ENCODE data around the gene UBE2N. TPM values are rescaled to one million over a fixed set of nuclear protein-coding genes. Genes with fewer than 3 reads are reported as not detected.
A peak's percentile ranks its signal among the peaks of the same experiment; 100 is the strongest.
"Not testable (repeated sequence)": the region's sequence is repeated elsewhere in the genome, so short reads cannot be mapped to it uniquely, and the experiment has no call there.

Gene UBE2N
- total RNA-seq, 1 donor from 2014 or later = 150 TPM

DNA sequence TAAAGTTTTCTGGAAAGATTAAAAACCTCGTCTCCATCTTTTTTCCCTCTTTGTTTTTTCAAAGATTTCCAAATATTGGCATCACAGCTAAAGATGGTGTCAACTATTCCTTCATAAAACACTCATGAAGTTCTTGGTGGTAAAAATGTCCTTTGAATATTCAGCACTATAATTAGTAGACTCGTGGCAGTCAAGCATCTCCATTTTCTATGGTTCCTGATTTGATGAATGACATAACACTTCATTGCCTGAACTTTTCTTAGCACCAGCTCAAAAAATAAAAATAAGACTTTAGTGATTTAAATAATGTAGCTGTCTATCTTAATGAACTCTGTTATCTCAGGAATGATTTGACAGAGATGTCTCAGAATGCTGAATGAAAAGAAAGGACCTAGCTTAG, 19.7 kb downstream of the UBE2N start:
- Mint-ChIP-seq H3K4me3 (ENCODE audit: unreplicated experiment) (no peak overlapping the region), H3K36me3 (ENCODE audit: low read depth, unreplicated experiment) (no peaks in the 10 kb centered on the region), H3K27ac (ENCODE audit: unreplicated experiment) (peak overlapping the region; percentile 72), H3K27me3 (ENCODE audit: unreplicated experiment) (no peaks in the 10 kb centered on the region), H3K4me1 (ENCODE audit: unreplicated experiment) (peaks cover 39% of the 10 kb centered on the region), H3K9me3 (ENCODE audit: unreplicated experiment) (no peaks in the 10 kb centered on the region)
- DNase-seq (ENCODE audit: low spot score) = no peak
- TF ChIP-seq, protein P1, sequence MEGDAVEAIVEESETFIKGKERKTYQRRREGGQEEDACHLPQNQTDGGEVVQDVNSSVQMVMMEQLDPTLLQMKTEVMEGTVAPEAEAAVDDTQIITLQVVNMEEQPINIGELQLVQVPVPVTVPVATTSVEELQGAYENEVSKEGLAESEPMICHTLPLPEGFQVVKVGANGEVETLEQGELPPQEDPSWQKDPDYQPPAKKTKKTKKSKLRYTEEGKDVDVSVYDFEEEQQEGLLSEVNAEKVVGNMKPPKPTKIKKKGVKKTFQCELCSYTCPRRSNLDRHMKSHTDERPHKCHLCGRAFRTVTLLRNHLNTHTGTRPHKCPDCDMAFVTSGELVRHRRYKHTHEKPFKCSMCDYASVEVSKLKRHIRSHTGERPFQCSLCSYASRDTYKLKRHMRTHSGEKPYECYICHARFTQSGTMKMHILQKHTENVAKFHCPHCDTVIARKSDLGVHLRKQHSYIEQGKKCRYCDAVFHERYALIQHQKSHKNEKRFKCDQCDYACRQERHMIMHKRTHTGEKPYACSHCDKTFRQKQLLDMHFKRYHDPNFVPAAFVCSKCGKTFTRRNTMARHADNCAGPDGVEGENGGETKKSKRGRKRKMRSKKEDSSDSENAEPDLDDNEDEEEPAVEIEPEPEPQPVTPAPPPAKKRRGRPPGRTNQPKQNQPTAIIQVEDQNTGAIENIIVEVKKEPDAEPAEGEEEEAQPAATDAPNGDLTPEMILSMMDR (IDR thresholded peaks at IDR 0.05; ENCODE audit: unreplicated experiment) = no peak

DNA sequence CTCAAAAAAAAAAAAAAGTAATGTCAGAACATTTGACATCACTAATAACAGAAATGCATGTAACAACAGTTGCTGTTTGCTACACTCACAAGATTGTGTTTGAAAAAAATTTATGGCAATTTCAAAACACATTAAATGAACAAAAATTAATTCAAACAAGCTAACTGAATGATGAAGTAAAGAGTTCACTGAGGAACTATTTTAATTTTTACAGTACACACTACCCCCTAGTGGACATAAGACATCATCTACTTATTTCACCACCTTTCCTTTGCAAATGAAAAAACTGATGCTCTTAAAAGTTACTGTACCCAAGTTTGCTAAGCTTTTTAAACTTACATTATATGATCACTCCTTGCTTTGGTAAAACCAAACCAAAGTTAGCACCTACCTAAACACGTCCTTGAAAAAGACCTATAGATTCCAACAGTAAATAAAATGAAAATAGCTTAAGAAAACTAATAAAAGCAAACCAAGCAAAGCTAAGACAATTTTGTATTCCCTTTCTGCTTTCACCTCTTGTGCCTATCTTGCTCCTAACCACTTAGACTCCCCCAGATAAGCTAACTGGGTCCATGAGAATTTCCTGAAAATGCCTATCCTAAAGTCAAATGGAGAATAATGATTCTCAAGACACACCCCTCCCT, 22.2 kb downstream of the UBE2N start:
- peaks cover under 1% of the 10 kb centered on the region for H3K27me3 Mint-ChIP-seq (ENCODE audit: unreplicated experiment)
- no peak overlapping the region for H3K4me3 Mint-ChIP-seq (ENCODE audit: unreplicated experiment)
- DNase-seq (ENCODE audit: low spot score) = no peak
- H3K36me3 Mint-ChIP-seq (ENCODE audit: low read depth, unreplicated experiment) = peaks cover 2% of the 10 kb centered on the region
- H3K27ac Mint-ChIP-seq (ENCODE audit: unreplicated experiment) = peak overlapping the region; percentile 11
- no peaks in the 10 kb centered on the region for H3K9me3 Mint-ChIP-seq (ENCODE audit: unreplicated experiment)
- H3K4me1 Mint-ChIP-seq (ENCODE audit: unreplicated experiment) = peaks cover 38% of the 10 kb centered on the region
- TF ChIP-seq, protein P1 (IDR thresholded peaks at IDR 0.05; ENCODE audit: unreplicated experiment) = peak; percentile 78

DNA sequence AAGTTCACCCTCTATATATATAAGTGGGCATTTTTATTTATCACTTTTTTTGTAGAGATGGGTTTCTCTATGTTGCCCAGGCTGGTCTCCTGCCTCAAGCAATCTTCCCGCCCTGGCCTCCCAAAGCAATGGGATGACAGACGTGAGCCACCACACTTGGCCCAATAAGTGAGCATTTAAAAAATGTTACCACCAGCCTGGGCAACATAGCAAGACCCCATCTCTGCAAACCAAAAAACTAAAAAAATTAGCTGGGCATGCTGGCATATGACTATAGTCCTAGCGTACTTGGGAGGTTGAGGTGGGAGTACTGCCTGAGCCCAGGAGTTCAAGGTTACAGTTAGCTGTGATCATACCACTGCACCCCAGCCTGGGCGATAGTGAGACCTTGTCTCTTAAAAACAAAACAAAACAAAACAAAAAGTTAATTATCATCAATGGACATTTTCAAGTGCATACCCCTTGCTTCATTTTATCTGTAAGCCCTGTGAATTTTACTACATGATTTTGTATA, 23.7 kb downstream of the UBE2N start:
- DNase-seq (ENCODE audit: low spot score) = no peak
- H3K4me3 Mint-ChIP-seq (ENCODE audit: unreplicated experiment) = no peak overlapping the region
- H3K9me3 Mint-ChIP-seq (ENCODE audit: unreplicated experiment) = no peaks in the 10 kb centered on the region
- peaks cover 43% of the 10 kb centered on the region for H3K4me1 Mint-ChIP-seq (ENCODE audit: unreplicated experiment)
- H3K27ac Mint-ChIP-seq (ENCODE audit: unreplicated experiment) = peak overlapping the region; percentile 13
- H3K36me3 Mint-ChIP-seq (ENCODE audit: low read depth, unreplicated experiment) = peaks cover 10% of the 10 kb centered on the region
- TF ChIP-seq, protein P1 (IDR thresholded peaks at IDR 0.05; ENCODE audit: unreplicated experiment) = no peak
- peaks cover 3% of the 10 kb centered on the region for H3K27me3 Mint-ChIP-seq (ENCODE audit: unreplicated experiment)

DNA sequence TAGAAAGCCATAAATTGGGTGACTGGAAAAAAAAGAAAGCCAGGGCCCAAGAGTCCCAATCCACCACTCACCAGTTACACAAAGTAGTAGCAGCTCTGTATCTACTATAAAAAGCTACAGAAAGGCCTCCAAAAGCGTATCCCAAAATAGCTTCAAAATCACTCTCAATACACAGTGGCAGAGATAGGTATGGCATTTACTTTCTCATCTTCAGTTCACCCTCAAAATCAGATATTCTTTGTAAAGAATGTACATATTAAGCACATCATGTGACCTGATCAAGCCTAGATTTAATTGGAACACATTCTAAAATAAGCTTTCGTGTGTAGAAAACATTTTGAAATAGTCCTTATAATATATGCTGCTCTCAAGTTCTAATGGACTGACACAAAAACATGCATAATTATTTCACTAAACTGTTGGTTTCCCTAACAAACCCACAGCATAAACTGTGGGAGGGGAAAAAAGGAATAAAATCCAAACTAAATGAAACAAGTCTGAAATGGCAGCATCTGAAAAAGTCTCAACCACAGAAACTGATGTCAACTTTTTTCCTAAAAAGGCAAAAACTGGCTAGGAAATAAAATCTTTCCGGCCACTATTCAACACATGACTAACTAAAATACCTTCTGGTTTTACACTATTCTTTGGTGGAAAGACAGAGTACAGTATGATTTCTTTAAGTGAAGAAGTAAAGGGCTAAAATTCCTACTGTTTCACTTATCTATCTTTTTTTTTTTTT, 25.9 kb downstream of the UBE2N start:
- Mint-ChIP-seq H3K27ac (ENCODE audit: unreplicated experiment) (peak overlapping the region; percentile 4), H3K36me3 (ENCODE audit: low read depth, unreplicated experiment) (peaks cover 11% of the 10 kb centered on the region), H3K4me3 (ENCODE audit: unreplicated experiment) (no peak overlapping the region), H3K27me3 (ENCODE audit: unreplicated experiment) (peaks cover 3% of the 10 kb centered on the region), H3K4me1 (ENCODE audit: unreplicated experiment) (peaks cover 55% of the 10 kb centered on the region), H3K9me3 (ENCODE audit: unreplicated experiment) (no peaks in the 10 kb centered on the region)
- no peak for DNase-seq (ENCODE audit: low spot score)
- TF ChIP-seq, protein P1 (IDR thresholded peaks at IDR 0.05; ENCODE audit: unreplicated experiment) = no peak

DNA sequence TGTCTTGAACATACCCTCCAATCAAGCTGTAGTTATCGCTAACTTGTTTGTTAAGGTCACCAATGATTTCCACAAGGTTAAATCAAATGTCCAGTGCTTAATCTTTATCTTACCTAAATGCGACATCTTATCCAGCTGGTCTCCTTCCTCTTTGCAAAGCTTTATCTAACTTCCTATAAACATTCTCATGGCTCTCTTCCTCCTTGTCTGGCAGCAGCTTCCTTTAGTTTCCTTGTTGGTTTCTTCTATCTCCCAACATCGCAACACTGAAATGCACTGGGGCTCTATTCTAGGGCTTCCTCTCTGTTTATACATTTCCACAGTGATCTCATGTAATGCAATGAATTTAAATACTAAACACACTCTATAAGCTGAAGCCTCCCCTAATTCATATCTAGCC, 28.7 kb downstream of the UBE2N start:
- Mint-ChIP-seq H3K4me3 (ENCODE audit: unreplicated experiment) (no peak overlapping the region), H3K27ac (ENCODE audit: unreplicated experiment) (peak overlapping the region; percentile 92), H3K36me3 (ENCODE audit: low read depth, unreplicated experiment) (peaks cover 14% of the 10 kb centered on the region), H3K27me3 (ENCODE audit: unreplicated experiment) (peaks cover 3% of the 10 kb centered on the region), H3K9me3 (ENCODE audit: unreplicated experiment) (no peaks in the 10 kb centered on the region), H3K4me1 (ENCODE audit: unreplicated experiment) (peaks cover 43% of the 10 kb centered on the region)
- no peak for DNase-seq (ENCODE audit: low spot score)
- TF ChIP-seq, protein P1 (IDR thresholded peaks at IDR 0.05; ENCODE audit: unreplicated experiment) = no peak

DNA sequence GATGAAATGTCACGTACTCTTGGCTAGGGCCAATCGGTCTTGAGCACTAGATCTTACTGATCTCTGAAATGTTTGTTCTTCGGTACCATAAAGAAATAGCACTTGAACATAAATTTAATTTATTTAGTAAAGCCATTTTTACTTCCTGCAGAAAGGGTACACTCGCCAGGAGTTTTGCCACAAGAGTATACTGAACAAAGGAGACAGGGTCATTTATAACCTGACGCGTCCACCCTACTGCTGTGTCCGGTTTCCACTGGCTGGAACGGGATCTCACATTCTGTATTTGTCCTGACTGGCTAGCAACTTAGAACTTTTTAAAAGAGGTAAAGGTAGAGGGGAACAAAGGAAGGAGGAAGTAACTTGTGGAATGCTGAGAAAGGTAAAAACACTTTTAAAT, 29.4 kb downstream of the UBE2N start:
- Mint-ChIP-seq H3K27ac (ENCODE audit: unreplicated experiment) (peak overlapping the region; percentile 80), H3K4me1 (ENCODE audit: unreplicated experiment) (peaks cover 43% of the 10 kb centered on the region), H3K36me3 (ENCODE audit: low read depth, unreplicated experiment) (peaks cover 14% of the 10 kb centered on the region)
- not testable (repeated sequence) for H3K4me3 Mint-ChIP-seq (ENCODE audit: unreplicated experiment); DNase-seq (ENCODE audit: low spot score); H3K9me3 Mint-ChIP-seq (ENCODE audit: unreplicated experiment); H3K27me3 Mint-ChIP-seq (ENCODE audit: unreplicated experiment)

DNA sequence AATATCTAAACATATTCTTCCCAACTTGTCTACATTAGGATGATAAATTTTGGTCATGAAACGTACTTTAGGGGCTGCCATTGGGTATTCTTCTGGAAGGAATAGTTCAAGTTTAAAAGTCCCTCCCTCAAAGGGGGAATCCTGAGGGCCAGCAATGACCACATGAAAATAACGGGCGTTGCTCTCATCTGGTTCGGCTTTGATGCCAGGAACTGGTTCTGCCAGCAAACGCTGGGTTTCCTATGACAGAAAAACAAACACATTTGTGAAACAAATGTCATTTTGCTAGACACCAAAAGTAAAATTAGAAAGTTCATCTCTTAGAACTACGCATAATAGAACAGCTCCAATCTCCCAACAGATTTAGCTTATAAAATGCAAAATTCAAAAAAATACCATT, 30.7 kb downstream of the UBE2N start:
- not testable (repeated sequence) for DNase-seq (ENCODE audit: low spot score); H3K27me3 Mint-ChIP-seq (ENCODE audit: unreplicated experiment); H3K9me3 Mint-ChIP-seq (ENCODE audit: unreplicated experiment)
- H3K4me3 Mint-ChIP-seq (ENCODE audit: unreplicated experiment) = peak overlapping the region; percentile 17
- H3K27ac Mint-ChIP-seq (ENCODE audit: unreplicated experiment) = peak overlapping the region; percentile 53
- peaks cover 34% of the 10 kb centered on the region for H3K4me1 Mint-ChIP-seq (ENCODE audit: unreplicated experiment)
- peaks cover 14% of the 10 kb centered on the region for H3K36me3 Mint-ChIP-seq (ENCODE audit: low read depth, unreplicated experiment)
